ENCODE results near the gene ERBB2.

The ERBB2 gene

GRCh38 chr17:39665642-39666224, 34.1 kb upstream of the ERBB2 start:
- DNase-seq (ENCODE audit: low spot score) = no peak

GRCh38 chr17:39666231-39666600, 33.6 kb upstream of the ERBB2 start:
- no peak for DNase-seq (ENCODE audit: low spot score)

- DNase-seq (ENCODE audit: low spot score) = no peak
Measured at GRCh38 chr17:39666601-39667261, 33.1 kb upstream of the ERBB2 start.

- DNase-seq (ENCODE audit: low spot score) = no peak
Measured at GRCh38 chr17:39667262-39667944, 32.5 kb upstream of the ERBB2 start.

GRCh38 chr17:39667945-39668924, 31.6 kb upstream of the ERBB2 start, which contains the start of gene PNMT:
PNMT (plus strand) TSS chr17:39668453; CDS start chr17:39668476, 23 bp downstream.
- DNase-seq (ENCODE audit: low spot score) = no peak

- no peak for DNase-seq (ENCODE audit: low spot score)
Measured at GRCh38 chr17:39669897-39670735, 29.7 kb upstream of the ERBB2 start.

- no peak for DNase-seq (ENCODE audit: low spot score)
Measured at GRCh38 chr17:39670746-39671145, 29.1 kb upstream of the ERBB2 start.

- DNase-seq (ENCODE audit: low spot score) = no peak
Measured at GRCh38 chr17:39671651-39672521, 28.0 kb upstream of the ERBB2 start.

- DNase-seq (ENCODE audit: low spot score) = no peak
Measured at GRCh38 chr17:39672522-39673334, 27.1 kb upstream of the ERBB2 start.

GRCh38 chr17:39673335-39674081, 26.4 kb upstream of the ERBB2 start:
- DNase-seq (ENCODE audit: low spot score) = no peak

GRCh38 chr17:39674179-39674578, 25.7 kb upstream of the ERBB2 start:
- DNase-seq (ENCODE audit: low spot score) = no peak

- DNase-seq (ENCODE audit: low spot score) = no peak
Measured at GRCh38 chr17:39674702-39675389, 25.0 kb upstream of the ERBB2 start.

- no peak for DNase-seq (ENCODE audit: low spot score)
Measured at GRCh38 chr17:39675390-39676082, 24.3 kb upstream of the ERBB2 start.

GRCh38 chr17:39676198-39676819, 23.6 kb upstream of the ERBB2 start:
- no peak for DNase-seq (ENCODE audit: low spot score)

- DNase-seq (ENCODE audit: low spot score) = no peak
Measured at GRCh38 chr17:39677072-39677471, 22.8 kb upstream of the ERBB2 start.

GRCh38 chr17:39677542-39678339, 22.1 kb upstream of the ERBB2 start:
- DNase-seq (ENCODE audit: low spot score) = no peak
